HEK293T (cell line): ENCODE data around the gene TLE2.

Experiments
- CTCF ChIA-PET: fragments of 350-600 bp; formaldehyde crosslinking; extraction: SDS; loops from one replicate; lab custom pipeline; 2021; ENCODE audit warnings: antibody characterized with exemption, inconsistent platforms; lab: Yijun Ruan, JAX
- POLR2A ChIA-PET: fragments of 350-600 bp; formaldehyde crosslinking; extraction: SDS; loops from one replicate; lab custom pipeline; 2020; ENCODE audit warnings: antibody characterized with exemption, inconsistent platforms; lab: Yijun Ruan, JAX
- DNase-seq: peaks from one replicate; pipeline ENCODE4 v3.0.0; 2012; ENCODE audit warnings: mixed read lengths; ENCODE audit errors: extremely low spot score
- ARNT ChIP-seq: fragments of 450-650 bp; IDR thresholded peaks from 2 replicates; pipeline ENCODE4 v1.6.1; 2017; ENCODE audit warnings: mild to moderate bottlenecking
- BHLHE40 ChIP-seq: fragments of 450-650 bp; IDR thresholded peaks from 2 replicates; pipeline ENCODE4 v1.6.1; 2016; ENCODE audit warnings: mild to moderate bottlenecking, moderate library complexity, borderline replicate concordance
- CTBP1 ChIP-seq: fragments of 450-650 bp; IDR thresholded peaks from 2 replicates; pipeline ENCODE4 v1.6.1; 2016; ENCODE audit warnings: borderline replicate concordance
- ELF4 ChIP-seq: fragments of 450-650 bp; IDR thresholded peaks from 2 replicates; pipeline ENCODE4 v1.6.1; 2017; ENCODE audit warnings: antibody characterized with exemption
- FOXA1 ChIP-seq: fragments of 450-650 bp; IDR thresholded peaks from 2 replicates; pipeline ENCODE4 v1.6.1; 2016; ENCODE audit warnings: mild to moderate bottlenecking
- FOXK2 ChIP-seq: fragments of 450-650 bp; IDR thresholded peaks from 2 replicates; pipeline ENCODE4 v1.6.1; 2016; ENCODE audit warnings: mild to moderate bottlenecking
- FOXM1 ChIP-seq: fragments of 450-650 bp; IDR thresholded peaks from 2 replicates; pipeline ENCODE4 v1.6.1; 2017; ENCODE audit warnings: mild to moderate bottlenecking, borderline replicate concordance
- HDGF ChIP-seq: fragments of 450-650 bp; IDR thresholded peaks from 2 replicates; pipeline ENCODE4 v1.6.1; 2017; ENCODE audit warnings: antibody characterized with exemption, borderline replicate concordance
- L3MBTL2 ChIP-seq: fragments of 450-650 bp; conservative IDR thresholded peaks from 2 replicates; pipeline ENCODE4 v1.6.1; 2016; ENCODE audit warnings: mild to moderate bottlenecking
- LEF1 ChIP-seq: fragments of 450-650 bp; IDR thresholded peaks from 2 replicates; pipeline ENCODE4 v1.6.1; 2017; ENCODE audit warnings: mild to moderate bottlenecking, borderline replicate concordance
- NFRKB ChIP-seq: fragments of 450-650 bp; IDR thresholded peaks from 2 replicates; pipeline ENCODE4 v1.6.1; 2016; ENCODE audit warnings: mild to moderate bottlenecking, moderate library complexity
- PKNOX1 ChIP-seq: fragments of 450-650 bp; IDR thresholded peaks from 2 replicates; pipeline ENCODE4 v1.6.1; 2016
- SP1 ChIP-seq: fragments of 450-650 bp; IDR thresholded peaks from 2 replicates; pipeline ENCODE4 v1.6.1; 2017
- SUZ12 ChIP-seq: fragments of 450-650 bp; IDR thresholded peaks from 2 replicates; pipeline ENCODE4 v1.6.1; 2016; ENCODE audit warnings: mild to moderate bottlenecking
- TARDBP ChIP-seq: fragments of 450-650 bp; IDR thresholded peaks from 2 replicates; pipeline ENCODE4 v1.6.1; 2016
- ZNF384 ChIP-seq: fragments of 450-650 bp; IDR thresholded peaks from 2 replicates; pipeline ENCODE4 v1.6.1; 2016

The TLE2 gene

GRCh38 chr19:3036119-3036976 is 7.3 kb upstream of the TLE2 start:
- TF ChIP-seq BHLHE40 (no peak), FOXK2 (no peak), SP1 (no peak), ARNT (no peak), ZNF384 (no peak), FOXM1 (peak; percentile 83; the same call in 1 of the 2 replicates), FOXA1 (no peak), L3MBTL2 (no peak), NFRKB (no peak), SUZ12 (no peak), HDGF (no peak), PKNOX1 (peak; percentile 98), TARDBP (no peak)
- peak; percentile 92 for DNase-seq
- CTCF ChIA-PET = interaction anchor here (1.1 to 1.7 kb wide), 7 partner anchors 10 to 86 kb away, joined by 3 to 13 read pairs (median 4); no protein-coding TSS in a partner anchor
- POLR2A ChIA-PET = interaction anchor here (0.7 to 3.0 kb wide), 25 partner anchors 9 to 437 kb away, joined by 3 to 19 read pairs (median 5); partner anchors contain the start of genes TLE5 and TLE6

DNA sequence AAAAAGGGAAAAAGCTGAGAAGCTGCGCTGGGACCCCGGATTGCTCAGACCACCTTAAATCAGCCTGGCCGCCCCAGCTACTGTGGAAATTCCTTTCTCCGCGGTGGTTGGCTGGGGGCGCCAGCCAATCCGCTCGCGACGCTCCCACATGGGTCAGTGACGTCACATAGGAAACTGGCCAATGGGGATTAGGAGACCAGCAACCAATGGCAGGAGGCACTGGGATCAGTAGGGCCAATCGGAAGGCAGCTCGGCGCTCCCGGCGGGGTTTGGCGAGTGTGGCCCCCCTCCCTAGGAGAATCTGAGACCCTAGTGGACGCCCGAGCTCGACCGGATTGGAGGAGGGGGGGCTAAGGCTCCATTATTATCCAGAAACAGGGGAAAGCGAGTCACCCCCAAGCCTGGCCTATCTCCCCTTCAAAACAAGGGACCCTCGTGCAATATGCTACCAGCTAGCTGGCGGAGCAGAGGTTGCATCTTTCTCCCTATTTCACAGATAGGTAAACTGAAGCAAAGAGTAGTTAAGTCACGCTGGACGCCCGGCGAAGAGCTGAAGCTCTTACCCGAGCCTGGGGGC is 6.5 kb upstream of the TLE2 start:
- DNase-seq = peak; percentile 99
- POLR2A ChIA-PET = interaction anchor here (0.7 to 3.0 kb wide), 26 partner anchors 9 to 436 kb away, joined by 3 to 19 read pairs (median 5); partner anchors contain the start of genes TLE5 and TLE6
- peak; percentile 62 for TF ChIP-seq L3MBTL2
- TF ChIP-seq NFRKB = no peak
- TF ChIP-seq FOXM1 = no peak
- TF ChIP-seq LEF1 = no peak
- CTCF ChIA-PET = interaction anchor here (0.8 to 1.7 kb wide), 9 partner anchors 10 to 240 kb away, joined by 3 to 13 read pairs (median 4); no protein-coding TSS in a partner anchor

GRCh38 chr19:3034656-3035541 is 5.8 kb upstream of the TLE2 start:
- CTCF ChIA-PET = interaction anchor here (0.8 to 1.7 kb wide), 6 partner anchors 26 to 241 kb away, joined by 3 to 13 read pairs (median 4); no protein-coding TSS in a partner anchor
- no peak for TF ChIP-seq NFRKB
- no peak for TF ChIP-seq SUZ12
- no peak for TF ChIP-seq BHLHE40
- no peak for TF ChIP-seq FOXK2
- no peak for TF ChIP-seq L3MBTL2
- no peak for TF ChIP-seq CTBP1
- TF ChIP-seq LEF1 = no peak
- TF ChIP-seq FOXM1 = no peak
- DNase-seq = no peak
- POLR2A ChIA-PET = interaction anchor here (1.0 to 3.0 kb wide), 16 partner anchors 10 to 84 kb away, joined by 3 to 19 read pairs (median 6); partner anchors contain the start of gene TLE6

DNA sequence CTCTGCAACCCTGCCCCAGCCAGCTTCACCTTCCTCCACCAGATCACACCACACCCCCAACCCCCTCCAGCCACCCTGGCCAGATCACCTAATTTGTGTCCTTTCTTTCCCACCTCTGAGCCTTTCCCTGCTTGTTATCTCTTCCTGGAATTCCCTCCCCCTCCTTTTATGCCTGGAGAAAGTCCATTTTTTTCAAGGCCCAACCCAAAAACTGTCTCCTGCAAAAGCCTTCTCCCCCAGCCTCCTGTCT is 5.3 kb upstream of the TLE2 start:
- DNase-seq = no peak
- CTCF ChIA-PET = no interaction called here
- POLR2A ChIA-PET = interaction anchor here (2.5 to 3.0 kb wide), 3 partner anchors 11 to 57 kb away, joined by 12 to 19 read pairs (median 18); partner anchors contain the start of gene TLE6
- TF ChIP-seq ELF4 = no peak
- TF ChIP-seq FOXM1 = no peak
- TF ChIP-seq FOXA1 = no peak
- no peak for TF ChIP-seq FOXK2
- TF ChIP-seq HDGF = no peak
- TF ChIP-seq PKNOX1 = no peak
- no peak for TF ChIP-seq BHLHE40
- no peak for TF ChIP-seq LEF1
- TF ChIP-seq CTBP1 = no peak
- no peak for TF ChIP-seq TARDBP
- TF ChIP-seq NFRKB = no peak
- no peak for TF ChIP-seq ARNT
- TF ChIP-seq ZNF384 = no peak
- no peak for TF ChIP-seq L3MBTL2
- no peak for TF ChIP-seq SP1
- TF ChIP-seq SUZ12 = no peak

DNA sequence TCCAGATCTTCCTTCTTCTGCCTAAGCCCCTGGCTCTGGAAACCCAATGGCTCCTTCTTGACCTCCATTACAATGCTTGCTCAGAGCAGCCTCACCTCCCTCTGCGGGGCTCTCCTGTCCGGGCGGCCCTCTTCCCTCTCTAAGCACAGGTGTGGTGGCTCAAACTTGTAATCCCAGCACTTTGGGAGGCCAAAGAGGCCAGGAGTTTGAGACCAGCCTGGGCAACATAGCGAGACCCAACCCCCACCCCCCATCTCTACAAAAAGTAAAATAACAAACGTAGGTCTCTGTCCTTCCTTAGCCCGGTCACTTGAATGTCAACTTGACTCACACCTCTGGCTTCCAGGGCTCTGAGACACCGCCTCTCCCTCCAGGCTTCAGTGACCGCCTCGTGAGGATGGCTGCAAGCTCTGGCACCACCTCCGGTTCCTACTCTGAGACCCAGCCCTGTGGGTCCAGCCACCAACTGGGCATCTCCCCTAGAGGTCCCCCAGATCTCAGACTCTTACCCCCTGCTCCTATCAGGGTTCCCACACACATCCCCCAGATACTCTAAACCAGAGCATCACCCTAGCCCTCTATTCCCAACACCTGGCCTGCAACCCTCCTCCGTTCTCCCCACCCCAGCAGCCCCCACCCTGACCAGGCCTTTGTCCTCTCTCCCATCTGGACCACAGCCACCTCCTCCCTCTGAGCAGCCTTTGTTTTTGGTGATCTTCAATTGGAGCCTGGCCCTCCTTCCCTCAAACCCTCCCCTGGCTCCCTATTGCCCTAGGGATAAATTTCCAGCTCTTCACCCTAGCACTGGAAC is 4.7 kb upstream of the TLE2 start:
- POLR2A ChIA-PET = interaction anchor here (2.5 kb wide), 1 partner anchor 57 kb away, joined by 19 read pairs; the partner anchor contains the start of gene TLE6

More for the DNA sequence above, 4.7 kb upstream of the TLE2 start:
- DNase-seq = no peak
- TF ChIP-seq PKNOX1 (no peak), ELF4 (no peak), FOXA1 (no peak), FOXK2 (no peak), ARNT (no peak), FOXM1 (no peak), ZNF384 (no peak), SUZ12 (no peak), BHLHE40 (no peak), HDGF (no peak), L3MBTL2 (no peak), NFRKB (no peak), SP1 (no peak), CTBP1 (no peak), TARDBP (no peak), LEF1 (no peak)
- CTCF ChIA-PET = no interaction called here
